A549 (cell line): Measurements from ENCODE around the gene SLC34A2.
"Not testable (repeated sequence)": the region's sequence is repeated elsewhere in the genome, so short reads cannot be mapped to it uniquely, and the experiment has no call there.

Experiments used
- CBX8 ChIP-seq: fragments of 200-600 bp; sonication (generic); IDR thresholded peaks from 2 replicates; pipeline ENCODE4 v1.6.1; 2016
- CTCF ChIP-seq: fragments of >200 bp; sonication (Bioruptor Twin); formaldehyde crosslinking; IDR thresholded peaks from 3 replicates; pipeline ENCODE4 v1.5.1; 2016
- JUNB ChIP-seq: fragments of >200 bp; sonication (Bioruptor Twin); formaldehyde crosslinking; IDR thresholded peaks from 2 replicates; pipeline ENCODE4 v1.6.1; 2016
- MYC ChIP-seq: IDR thresholded peaks from 2 replicates; pipeline ENCODE4 v1.6.1; 2012; ENCODE audit warnings: mild to moderate bottlenecking, inconsistent platforms, low read length, improper control_type of control experiment, borderline replicate concordance
- POLR2A ChIP-seq: IDR thresholded peaks from 2 replicates; pipeline ENCODE4 v1.6.1; 2012; ENCODE audit warnings: mild to moderate bottlenecking, low read length
- RCOR1 ChIP-seq: fragments of 150-350 bp; IDR thresholded peaks from 2 replicates; pipeline ENCODE4 v1.6.1; 2014; ENCODE audit warnings: antibody characterized with exemption, low read length, low read depth
- SMC3 ChIP-seq: fragments of >200 bp; sonication (Bioruptor Twin); formaldehyde crosslinking; IDR thresholded peaks from 3 replicates; pipeline ENCODE4 v1.6.1; 2018; ENCODE audit warnings: inconsistent platforms

GRCh38 chr4:25661441-25661840 is 5.8 kb downstream of the SLC34A2 start:
- TF ChIP-seq JUNB, MYC, POLR2A, CBX8, SMC3, CTCF, RCOR1: not testable (repeated sequence)
